ENCODE data around the gene TEDC2.

Gene TEDC2

GRCh38 chr16:2466667-2467527, 7.0 kb downstream of the TEDC2 start:
- peak overlapping the region; percentile 51; the same call in 1 of the 2 replicates for H3K4me3 ChIP-seq (ENCODE audit: low read depth, low read length)
- no peak for TF ChIP-seq CTCF (IDR thresholded peaks at IDR 0.05; ENCODE audit: low read depth, low read length)

- H3K4me3 ChIP-seq (ENCODE audit: low read depth, low read length): peak overlapping the region; percentile 51
- TF ChIP-seq CTCF (IDR thresholded peaks at IDR 0.05; ENCODE audit: low read depth, low read length): no peak
Measured at GRCh38 chr16:2467528-2468232, 7.8 kb downstream of the TEDC2 start.

GRCh38 chr16:2468233-2468724, 8.4 kb downstream of the TEDC2 start:
- no peak for TF ChIP-seq CTCF (IDR thresholded peaks at IDR 0.05; ENCODE audit: low read depth, low read length)

GRCh38 chr16:2468725-2469398, 9.0 kb downstream of the TEDC2 start:
- H3K4me3 ChIP-seq (ENCODE audit: low read depth, low read length): peak overlapping the region; percentile 51
- TF ChIP-seq CTCF (IDR thresholded peaks at IDR 0.05; ENCODE audit: low read depth, low read length): no peak

More at GRCh38 chr16:2468233-2468724, 8.4 kb downstream of the TEDC2 start:
- peak overlapping the region; percentile 51 for H3K4me3 ChIP-seq (ENCODE audit: low read depth, low read length)

- no peak overlapping the region for H3K4me3 ChIP-seq (ENCODE audit: low read depth, low read length)
- TF ChIP-seq CTCF (IDR thresholded peaks at IDR 0.05; ENCODE audit: low read depth, low read length): no peak
Measured at GRCh38 chr16:2469399-2470233, 9.7 kb downstream of the TEDC2 start.

GRCh38 chr16:2470234-2470601, 10.3 kb downstream of the TEDC2 start:
- H3K4me3 ChIP-seq (ENCODE audit: low read depth, low read length): no peak overlapping the region
- TF ChIP-seq CTCF (IDR thresholded peaks at IDR 0.05; ENCODE audit: low read depth, low read length): no peak

Measured in WI38 (cell line).